Activated CD8-positive, alpha-beta T cell treated with anti-CD3 and anti-CD28 coated beads, Interleukin-2, amount 10 ng/mL, durations not matched to agents 7 days and 5 days (primary cell): Measurements from ENCODE around the gene MAJIN. TPM values are rescaled to one million over a fixed set of nuclear protein-coding genes. Genes with fewer than 3 reads are reported as not detected.
"Not testable (repeated sequence)": the region's sequence is repeated elsewhere in the genome, so short reads cannot be mapped to it uniquely, and the experiment has no call there.

Source experiments
- ATAC-seq: fragments of 150-1000 bp; cut with Tn5 transposase; one replicate; pipeline ENCODE4 v1.10.0; 2021; ENCODE audit warnings: moderate library complexity
- CTCF ChIA-PET: fragments of 350-600 bp; sonication (Branson Sonifier 250); formaldehyde crosslinking; loops from one replicate; lab custom pipeline; 2021; ENCODE audit warnings: antibody characterized with exemption; lab: Charles Lee
- POLR2A ChIA-PET: fragments of 350-600 bp; sonication (Branson Sonifier 250); formaldehyde crosslinking; loops from one replicate; lab custom pipeline; 2021; ENCODE audit warnings: antibody characterized with exemption; lab: Charles Lee
- DNase-seq: peaks from one replicate; pipeline ENCODE4 v3.0.0-alpha.2; 2020
- H3K27ac Mint-ChIP-seq: one replicate; pipeline ENCODE4 v1.8.0; 2021; ENCODE audit warnings: mild to moderate bottlenecking, mixed read lengths
- H3K27me3 Mint-ChIP-seq: one replicate; pipeline ENCODE4 v1.8.0; 2021; ENCODE audit warnings: low read depth, mixed read lengths
- H3K36me3 Mint-ChIP-seq: one replicate; pipeline ENCODE4 v1.8.0; 2021; ENCODE audit warnings: low read depth, mixed read lengths
- H3K4me1 Mint-ChIP-seq: one replicate; pipeline ENCODE4 v1.8.0; 2021; ENCODE audit warnings: low read depth, mixed read lengths
- H3K4me3 Mint-ChIP-seq: one replicate; pipeline ENCODE4 v1.8.0; 2021; ENCODE audit warnings: mild to moderate bottlenecking, mixed read lengths
- H3K9me3 Mint-ChIP-seq: one replicate; pipeline ENCODE4 v1.8.0; 2022; ENCODE audit warnings: mixed read lengths; ENCODE audit not compliant: insufficient read depth
- total RNA-seq, 2 experiments: library from RNA; stranded (reverse); gene quantifications; one replicate each; pipeline ENCODE4 v1.2.3, GENCODE V29; 2021

Gene MAJIN
- total RNA-seq, 2 experiments from 2014 or later: not detected

- Mint-ChIP-seq H3K27ac (no peak overlapping the region), H3K36me3 (no peaks in the 10 kb centered on the region), H3K9me3 (no peaks in the 10 kb centered on the region), H3K27me3 (no peaks in the 10 kb centered on the region), H3K4me3 (no peak overlapping the region), H3K4me1 (peaks cover 3% of the 10 kb centered on the region)
- ChIA-PET CTCF (interaction anchor here (0.6 to 1.3 kb wide), 2 partner anchors 11 to 199 kb away, joined by 3 to 7 read pairs; partner anchors contain the start of gene BATF2), POLR2A (no interaction called here)
- no peak for DNase-seq
- no peak for ATAC-seq
Observed at GRCh38 chr11:65008016-65008415, 36.1 kb upstream of the MAJIN start.

DNA sequence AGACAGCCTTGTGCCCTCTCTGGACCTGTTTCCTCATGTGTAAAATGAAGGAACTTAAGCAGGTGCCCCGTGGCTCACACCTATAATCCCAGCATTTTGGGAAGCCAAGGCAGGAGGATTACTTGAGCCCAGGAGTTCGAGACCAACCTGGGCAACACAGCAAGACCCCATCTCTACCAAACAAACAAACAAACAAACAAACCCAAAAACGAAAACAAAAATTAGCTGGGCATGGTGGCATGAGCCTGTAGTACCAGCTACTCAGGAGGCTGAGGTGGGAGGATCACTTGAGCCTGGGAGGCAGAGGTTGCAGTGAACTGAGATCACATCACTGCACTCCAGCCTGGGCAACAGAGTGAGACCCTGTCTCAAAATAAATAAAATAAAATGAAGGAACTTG is 32.1 kb upstream of the MAJIN start:
- H3K27ac Mint-ChIP-seq, H3K36me3 Mint-ChIP-seq, H3K9me3 Mint-ChIP-seq, DNase-seq, POLR2A ChIA-PET, H3K4me1 Mint-ChIP-seq, H3K27me3 Mint-ChIP-seq, H3K4me3 Mint-ChIP-seq, ATAC-seq: not testable (repeated sequence)
- CTCF ChIA-PET: interaction anchor here (5.3 kb wide), 1 partner anchor 10 kb away, joined by 30 read pairs; the partner anchor contains the start of gene ARL2

- no peak overlapping the region for H3K4me3 Mint-ChIP-seq
- no peak overlapping the region for H3K27ac Mint-ChIP-seq
- H3K4me1 Mint-ChIP-seq: peaks cover 14% of the 10 kb centered on the region
- no peak for DNase-seq
- ChIA-PET POLR2A (no interaction called here), CTCF (interaction anchor here (5.3 kb wide), 1 partner anchor 11 kb away, joined by 30 read pairs; the partner anchor contains the start of gene ARL2)
- H3K9me3 Mint-ChIP-seq: no peaks in the 10 kb centered on the region
- no peaks in the 10 kb centered on the region for H3K27me3 Mint-ChIP-seq
- ATAC-seq: no peak
- no peaks in the 10 kb centered on the region for H3K36me3 Mint-ChIP-seq
Observed at GRCh38 chr11:65003282-65003681, 31.4 kb upstream of the MAJIN start.

GRCh38 chr11:65002706-65003105 is 30.8 kb upstream of the MAJIN start:
- H3K4me1 Mint-ChIP-seq: peaks cover 18% of the 10 kb centered on the region
- no peaks in the 10 kb centered on the region for H3K9me3 Mint-ChIP-seq
- H3K27ac Mint-ChIP-seq: no peak overlapping the region
- ChIA-PET POLR2A (no interaction called here), CTCF (interaction anchor here (5.3 kb wide), 1 partner anchor 11 kb away, joined by 30 read pairs; the partner anchor contains the start of gene ARL2)
- no peaks in the 10 kb centered on the region for H3K27me3 Mint-ChIP-seq
- no peak overlapping the region for H3K4me3 Mint-ChIP-seq
- no peaks in the 10 kb centered on the region for H3K36me3 Mint-ChIP-seq
- DNase-seq (no peak), ATAC-seq (no peak)

GRCh38 chr11:64999478-64999877 is 27.6 kb upstream of the MAJIN start:
- no peak overlapping the region for H3K4me3 Mint-ChIP-seq

DNA sequence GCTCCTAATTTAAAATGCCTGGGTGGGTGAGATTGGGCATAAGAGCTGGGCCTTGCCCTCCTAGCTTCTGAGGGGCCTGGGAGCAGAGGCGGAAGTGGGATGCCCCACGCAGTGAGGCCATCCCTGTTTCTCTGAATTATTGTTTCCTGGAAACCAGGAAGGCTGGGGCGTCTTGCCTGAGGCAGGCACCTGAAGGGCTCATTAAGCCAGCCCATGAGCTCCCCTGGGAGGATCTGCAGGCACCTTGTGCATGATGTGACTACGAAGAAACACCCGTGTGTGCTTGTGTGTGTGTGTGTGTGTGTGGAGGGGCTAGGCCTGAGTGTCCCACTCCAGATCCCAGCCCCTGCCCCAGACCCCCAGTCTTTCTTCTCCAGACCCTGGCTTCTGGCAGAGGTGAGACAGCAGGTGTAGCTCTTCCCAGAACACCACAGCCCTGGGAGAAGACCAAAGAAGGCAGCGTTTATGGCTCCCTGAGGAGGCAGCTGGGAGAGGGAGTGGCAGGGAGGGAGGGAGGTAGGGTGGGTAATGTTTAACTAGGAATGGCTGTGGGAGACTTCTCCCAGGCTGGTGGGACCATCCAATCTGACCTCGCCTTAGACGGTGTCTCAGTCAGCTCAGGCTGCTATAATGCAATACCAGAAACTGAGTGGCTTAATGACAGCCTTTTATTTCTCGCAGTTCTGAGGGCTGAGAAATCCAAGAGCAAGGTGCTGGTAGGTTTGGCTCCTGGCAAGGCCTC is 27.0 kb upstream of the MAJIN start:
- no peaks in the 10 kb centered on the region for H3K36me3 Mint-ChIP-seq
- no peak for DNase-seq
- no peaks in the 10 kb centered on the region for H3K9me3 Mint-ChIP-seq
- H3K4me3 Mint-ChIP-seq: peak overlapping the region; percentile 47
- ChIA-PET CTCF (interaction anchor here (0.6 to 1.6 kb wide), 6 partner anchors 14 to 151 kb away, joined by 3 to 9 read pairs (median 4); partner anchors contain the start of genes ARL2 and ZNHIT2), POLR2A (interaction anchor here (1.5 kb wide), 1 partner anchor 136 kb away, joined by 4 read pairs; no protein-coding TSS in a partner anchor)
- peak; percentile 45 for ATAC-seq
- H3K27me3 Mint-ChIP-seq: no peaks in the 10 kb centered on the region
- peak overlapping the region; percentile 83 for H3K27ac Mint-ChIP-seq
- peaks cover 33% of the 10 kb centered on the region for H3K4me1 Mint-ChIP-seq

More at GRCh38 chr11:64999478-64999877, 27.6 kb upstream of the MAJIN start:
- Mint-ChIP-seq H3K36me3 (no peaks in the 10 kb centered on the region), H3K27ac (peak overlapping the region; percentile 83), H3K27me3 (no peaks in the 10 kb centered on the region), H3K4me1 (peaks cover 33% of the 10 kb centered on the region), H3K9me3 (no peaks in the 10 kb centered on the region)
- DNase-seq (no peak), ATAC-seq (no peak)
- POLR2A ChIA-PET: interaction anchor here (1.5 kb wide), 1 partner anchor 136 kb away, joined by 4 read pairs; no protein-coding TSS in a partner anchor
- CTCF ChIA-PET: interaction anchor here (1.3 kb wide), 2 partner anchors 13 to 33 kb away, joined by 3 to 7 read pairs; no protein-coding TSS in a partner anchor

- no peaks in the 10 kb centered on the region for H3K27me3 Mint-ChIP-seq
- no peaks in the 10 kb centered on the region for H3K9me3 Mint-ChIP-seq
- peak; percentile 36 for DNase-seq
- peak overlapping the region; percentile 47 for H3K4me3 Mint-ChIP-seq
- peak overlapping the region; percentile 83 for H3K27ac Mint-ChIP-seq
- H3K36me3 Mint-ChIP-seq: no peaks in the 10 kb centered on the region
- ChIA-PET CTCF (interaction anchor here (1.2 to 1.6 kb wide), 4 partner anchors 15 to 150 kb away, joined by 3 to 9 read pairs (median 6); partner anchors contain the start of genes ARL2 and ZNHIT2), POLR2A (interaction anchor here (1.5 kb wide), 1 partner anchor 137 kb away, joined by 4 read pairs; no protein-coding TSS in a partner anchor)
- H3K4me1 Mint-ChIP-seq: peaks cover 33% of the 10 kb centered on the region
- ATAC-seq: peak; percentile 43
Observed at GRCh38 chr11:64998141-64998540, 26.2 kb upstream of the MAJIN start.

DNA sequence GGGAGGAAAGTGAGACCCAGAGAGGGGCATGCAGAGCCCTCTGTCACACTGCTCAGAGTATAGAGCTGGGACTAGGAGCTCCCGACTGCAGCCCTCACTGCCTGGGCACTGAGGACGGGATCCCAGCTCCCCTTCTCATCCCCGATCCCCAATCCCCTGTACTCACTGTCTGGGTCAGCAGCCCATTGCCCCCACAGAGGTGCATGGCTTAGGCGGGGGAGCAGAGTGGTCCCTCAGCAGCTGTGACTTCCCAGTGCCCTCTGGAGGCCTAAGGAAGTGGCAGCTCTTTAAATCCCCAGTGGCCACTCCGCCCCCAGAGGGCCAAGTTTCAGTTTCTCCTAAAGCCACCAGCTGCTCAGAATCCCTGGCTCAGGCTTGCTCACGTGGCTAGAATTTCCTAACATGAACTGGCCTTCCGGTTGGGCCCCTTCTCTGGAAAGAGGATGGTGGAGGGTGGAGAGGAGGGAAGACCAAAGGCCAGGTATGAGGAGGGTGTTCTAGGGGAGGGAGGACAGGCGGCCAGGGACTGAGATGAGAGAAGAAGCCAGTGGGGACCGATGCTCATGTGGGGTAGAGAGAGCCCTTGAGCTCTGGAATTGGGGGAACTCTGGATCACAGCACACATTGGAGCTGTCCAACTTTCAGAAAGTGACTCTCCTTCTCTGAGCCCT is 24.9 kb upstream of the MAJIN start, which contains the start of gene BATF2:
Gene BATF2 (minus strand): TSS at position 262 of the 671 bp plus-strand sequence. CDS start 57 bp downstream, at position 205.
- Mint-ChIP-seq H3K27ac (peak within 1 kb of the TSS; percentile 79), H3K4me1 (peaks cover 33% of the 10 kb centered on the region), H3K36me3 (no peaks in the 10 kb centered on the region), H3K27me3 (peaks cover 2% of the 10 kb centered on the region), H3K4me3 (peak within 1 kb of the TSS; percentile 46), H3K9me3 (no peaks in the 10 kb centered on the region)
- peak; percentile 41 for DNase-seq
- ChIA-PET POLR2A (interaction anchor here (0.7 kb wide), 1 partner anchor 79 kb away, joined by 3 read pairs; no protein-coding TSS in a partner anchor), CTCF (interaction anchor here (0.7 to 1.3 kb wide), 9 partner anchors 11 to 153 kb away, joined by 3 to 7 read pairs (median 3); partner anchors contain the start of gene PPP2R5B)
- ATAC-seq: peak; percentile 67

GRCh38 chr11:64996327-64996709 is 24.4 kb upstream of the MAJIN start:
- peaks cover 2% of the 10 kb centered on the region for H3K27me3 Mint-ChIP-seq
- H3K4me1 Mint-ChIP-seq: peaks cover 33% of the 10 kb centered on the region
- peak overlapping the region; percentile 79 for H3K27ac Mint-ChIP-seq
- DNase-seq (no peak), ATAC-seq (no peak)
- no peaks in the 10 kb centered on the region for H3K36me3 Mint-ChIP-seq
- H3K4me3 Mint-ChIP-seq: peak overlapping the region; percentile 46
- POLR2A ChIA-PET: interaction anchor here (0.7 kb wide), 1 partner anchor 80 kb away, joined by 3 read pairs; no protein-coding TSS in a partner anchor
- H3K9me3 Mint-ChIP-seq: no peaks in the 10 kb centered on the region
- CTCF ChIA-PET: interaction anchor here (0.7 to 2.0 kb wide), 9 partner anchors 12 to 152 kb away, joined by 3 to 7 read pairs (median 4); partner anchors contain the start of genes ARL2 and PPP2R5B

GRCh38 chr11:64994318-64994717 is 22.4 kb upstream of the MAJIN start:
- H3K36me3 Mint-ChIP-seq: no peaks in the 10 kb centered on the region
- no peak for DNase-seq
- CTCF ChIA-PET: interaction anchor here (1.1 to 2.0 kb wide), 2 partner anchors 18 to 20 kb away, joined by 3 to 6 read pairs; partner anchors contain the start of gene ARL2
- ATAC-seq: no peak
- H3K4me1 Mint-ChIP-seq: peaks cover 38% of the 10 kb centered on the region
- H3K9me3 Mint-ChIP-seq: no peaks in the 10 kb centered on the region
- POLR2A ChIA-PET: no interaction called here
- peaks cover 2% of the 10 kb centered on the region for H3K27me3 Mint-ChIP-seq
- H3K27ac Mint-ChIP-seq: no peak overlapping the region
- H3K4me3 Mint-ChIP-seq: no peak overlapping the region
